Panc1 (cell line): ENCODE results near the gene MPRIP. TPM values are rescaled to one million over a fixed set of nuclear protein-coding genes. Genes with fewer than 3 reads are reported as not detected.
A peak's percentile ranks its signal among the peaks of the same experiment; 100 is the strongest.

Experiments used
- ATAC-seq: fragments of 200-7000 bp; cut with Tn5 transposase; 2 replicates; pipeline ENCODE4 v1.9.1; 2020; ENCODE audit warnings: mild to moderate bottlenecking, moderate library complexity
- BruUV-seq: library from RNA; stranded (reverse); fragments of 400-500 nt; replicated peaks from 2 replicates; lab custom pipeline; 2021; lab: Mats Ljungman, UMichigan
- CTCF ChIA-PET: fragments of 300-600 bp; sonication (Branson Sonifier 250); formaldehyde crosslinking; loops from one replicate; lab custom pipeline; 2022; ENCODE audit warnings: antibody characterized with exemption; lab: Charles Lee
- POLR2A ChIA-PET: fragments of 300-600 bp; sonication (Branson Sonifier 250); formaldehyde crosslinking; loops from one replicate; lab custom pipeline; 2022; ENCODE audit warnings: antibody characterized with exemption; lab: Charles Lee
- DNase-seq: peaks from one replicate; pipeline ENCODE4 v3.0.0-alpha.2; 2010; ENCODE audit warnings: low read depth, low spot score
- H3K27ac ChIP-seq: 2 replicates; pipeline ENCODE4 v1.5.1; 2011; ENCODE audit warnings: mild to moderate bottlenecking, low read length, inconsistent platforms
- H3K27me3 ChIP-seq: fragments of 200-500 bp; sonication (Bioruptor generic); 2 replicates; pipeline ENCODE4 v1.6.0; 2014; ENCODE audit warnings: low read length, inconsistent platforms; ENCODE audit not compliant: control insufficient read depth, insufficient read depth
- H3K36me3 ChIP-seq: fragments of 200-500 bp; sonication (Bioruptor generic); 2 replicates; pipeline ENCODE4 v1.5.1; 2014; ENCODE audit warnings: inconsistent platforms, mild to moderate bottlenecking, low read length, moderate library complexity; ENCODE audit not compliant: control insufficient read depth, insufficient read depth
- H3K4me1 ChIP-seq: 2 replicates; pipeline ENCODE4 v1.5.1; 2011; ENCODE audit warnings: inconsistent platforms, mild to moderate bottlenecking, low read length, moderate library complexity; ENCODE audit not compliant: control insufficient read depth, insufficient read depth
- H3K4me3 ChIP-seq, 2 experiments: 2 replicates each; pipeline ENCODE4 v1.5.1; 2011 to 2012; ENCODE audit warnings: low read depth in 2 of 2, low read length in 2 of 2, mild to moderate bottlenecking in 2 of 2, inconsistent platforms in 1 of 2, moderate library complexity in 1 of 2
- H3K9me3 ChIP-seq: fragments of 200-500 bp; sonication (Bioruptor generic); 2 replicates; pipeline ENCODE4 v1.5.1; 2014; ENCODE audit warnings: low read depth, mild to moderate bottlenecking, inconsistent platforms, low read length, moderate library complexity; ENCODE audit not compliant: control insufficient read depth, insufficient read depth
- CTCF ChIP-seq: fragments of 450-650 bp; IDR thresholded peaks from 2 replicates; pipeline ENCODE4 v1.5.1; 2017; ENCODE audit warnings: mild to moderate bottlenecking
- POLR2AphosphoS5 ChIP-seq: IDR thresholded peaks from 2 replicates; pipeline ENCODE4 v1.6.1; 2012; ENCODE audit warnings: mild to moderate bottlenecking, low read depth, low read length, moderate library complexity
- REST ChIP-seq, 2 experiments: IDR thresholded peaks; 2 replicates each; pipeline ENCODE4 v1.6.1; 2011 to 2012; ENCODE audit warnings: low read depth in 2 of 2, control low read depth in 1 of 2, low read length in 1 of 2, mild to moderate bottlenecking in 1 of 2, moderate library complexity in 1 of 2; ENCODE audit not compliant: insufficient read depth in 1 of 2
- SIN3A ChIP-seq: IDR thresholded peaks from 2 replicates; pipeline ENCODE4 v1.6.1; 2012; ENCODE audit warnings: low read depth, mild to moderate bottlenecking, low read length, moderate library complexity, borderline replicate concordance; ENCODE audit not compliant: insufficient read depth
- TCF7L2 ChIP-seq: IDR thresholded peaks from 2 replicates; pipeline ENCODE4 v1.6.1; 2011; ENCODE audit warnings: mild to moderate bottlenecking, low read depth, low read length, inconsistent platforms
- in situ Hi-C: cut with HindIII; loops from 2 replicates; pipeline ENCODE4 v1.10.0; 2016; ENCODE audit warnings: low sequenced_read_pairs, low pct_unique_long_range_greater_than_20kb
- intact Hi-C: fragments of 100-400 bp; cut with micrococcal nuclease; formaldehyde crosslinking; loops from one replicate; pipeline ENCODE4 v1.10.0; 2022; ENCODE audit not compliant: unreplicated experiment
- total RNA-seq: library from RNA; stranded (reverse); gene quantifications from one replicate; pipeline ENCODE4 v1.2.1, GENCODE V29; 2021; ENCODE audit not compliant: unreplicated experiment

Gene MPRIP
- total RNA-seq, 1 experiment from 2014 or later = 155 TPM

GRCh38 chr17:17041571-17042383 lies 480 bp upstream of the MPRIP start:
- Histone ChIP-seq H3K27ac (peak overlapping the region; percentile 78), H3K4me3 (peak overlapping the region; percentile 47 to 73), H3K27me3 (no peaks in the 10 kb centered on the region), H3K9me3 (no peaks in the 10 kb centered on the region), H3K36me3 (no peaks in the 10 kb centered on the region; the same call in 1 of the 2 replicates), H3K4me1 (peaks cover 25% of the 10 kb centered on the region)
- TF ChIP-seq CTCF (no peak), TCF7L2 (peak; percentile 95)
- BruUV-seq = no TSS peak
- CTCF ChIA-PET = no interaction called here
- DNase-seq = peak; percentile 65
- intact Hi-C loops (no loop called here), in situ Hi-C loops (no loop called here)
- POLR2A ChIA-PET = no interaction called here
- peak; percentile 98 for ATAC-seq

DNA sequence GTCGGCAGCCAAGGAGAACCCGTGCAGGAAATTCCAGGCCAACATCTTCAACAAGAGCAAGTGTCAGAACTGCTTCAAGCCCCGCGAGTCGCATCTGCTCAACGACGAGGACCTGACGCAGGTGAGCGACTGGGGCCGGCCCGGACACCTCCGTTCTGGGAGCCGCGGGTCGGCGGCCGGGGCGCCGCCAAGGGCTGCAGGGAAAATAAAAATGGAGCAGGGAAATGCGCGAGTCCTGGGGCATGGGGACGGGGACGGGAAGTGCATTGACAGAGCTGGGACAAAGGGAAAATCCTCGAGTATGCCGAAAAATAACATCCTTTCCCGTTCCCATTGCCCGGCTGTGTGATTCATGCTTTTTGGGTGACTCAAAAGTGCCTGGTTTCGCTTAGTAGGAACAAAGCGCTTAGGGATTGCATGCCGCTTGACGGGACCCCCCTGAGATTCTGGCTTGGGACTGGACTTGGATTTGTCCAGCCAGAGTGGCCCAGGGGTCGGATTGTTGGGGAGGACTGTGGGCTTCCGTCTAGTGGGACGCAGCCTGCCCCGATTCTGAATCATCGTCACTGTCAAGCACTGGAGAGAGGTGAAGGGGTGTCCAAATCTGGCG lies 699 bp downstream of the MPRIP start:
- BruUV-seq = no TSS peak
- Histone ChIP-seq H3K27ac (peak overlapping the region; percentile 48), H3K9me3 (no peaks in the 10 kb centered on the region), H3K4me1 (peaks cover 25% of the 10 kb centered on the region), H3K27me3 (no peaks in the 10 kb centered on the region), H3K4me3 (peak overlapping the region; percentile 77 to 90), H3K36me3 (no peaks in the 10 kb centered on the region; the same call in 1 of the 2 replicates)
- intact Hi-C loops (no loop called here), in situ Hi-C loops (no loop called here)
- ChIA-PET CTCF (no interaction called here), POLR2A (no interaction called here)
- DNase-seq (no peak), ATAC-seq (no peak)
- TF ChIP-seq SIN3A = no peak
- no peak for TF ChIP-seq CTCF
- no peak for TF ChIP-seq REST (IDR thresholded peaks at IDR 0.05; ENCODE audit: insufficient read depth in 1 of 2, low read depth in 2 of 2, low read length in 1 of 2)
- TF ChIP-seq POLR2AphosphoS5 = no peak
- TF ChIP-seq TCF7L2 = no peak
